22Rv1 (cell line): ENCODE results near the gene KLHL7.

Source experiments
- CTCF ChIP-seq: fragments of 450-650 bp; IDR thresholded peaks from 2 replicates; pipeline ENCODE4 v1.5.1; 2017; ENCODE audit warnings: mild to moderate bottlenecking
- ZFX ChIP-seq: fragments of 450-650 bp; IDR thresholded peaks from 2 replicates; pipeline ENCODE4 v1.6.1; 2017; ENCODE audit warnings: antibody characterized with exemption, borderline replicate concordance

- no peak for TF ChIP-seq CTCF
- no peak for TF ChIP-seq ZFX
Measured at GRCh38 chr7:23184291-23184690, 78.7 kb downstream of the KLHL7 start.
